Prostate gland (tissue), 2 donors: Measurements from ENCODE around the gene PIGR.

Experiments used
- CTCF ChIP-seq, 4 experiments: fragments of 200-600 bp in 2 of 4; fragments of 450-650 bp in 2 of 4; sonication (generic) in 2 of 4; IDR thresholded peaks; 1 replicate in 3 of 4; 2 replicates in 1 of 4; pipeline ENCODE4 v1.5.1; 2016 to 2019; ENCODE audit warnings: antibody characterized with exemption in 4 of 4, mild to moderate bottlenecking in 2 of 4, moderate library complexity in 2 of 4
- POLR2A ChIP-seq: fragments of 450-650 bp; IDR thresholded peaks from one replicate; pipeline ENCODE4 v1.6.1; 2016; ENCODE audit warnings: antibody characterized with exemption, mild to moderate bottlenecking
- POLR2AphosphoS5 ChIP-seq: sonication (generic); formaldehyde crosslinking; IDR thresholded peaks from one replicate; pipeline ENCODE4 v1.6.1; 2017; ENCODE audit warnings: antibody characterized with exemption

- TF ChIP-seq CTCF (IDR thresholded peaks at IDR 0.05): no peak
- TF ChIP-seq POLR2AphosphoS5: no peak
- TF ChIP-seq POLR2A: no peak
Observed at GRCh38 chr1:206951318-206952100, 5.2 kb upstream of the PIGR start.
